Fibroblast of villous mesenchyme (primary cell): ENCODE results near the gene ATP2C2. TPM values are rescaled to one million over a fixed set of nuclear protein-coding genes. Genes with fewer than 3 reads are reported as not detected.

ENCODE experiments used
- DNase-seq: peaks from one replicate; pipeline ENCODE4 v3.0.0-alpha.2; 2010; ENCODE audit warnings: low read depth
- H3K4me3 ChIP-seq: 2 replicates; pipeline ENCODE4 v1.5.1; 2011; ENCODE audit warnings: low read depth, mild to moderate bottlenecking, low read length
- CTCF ChIP-seq: IDR thresholded peaks from 2 replicates; pipeline ENCODE4 v1.5.1; 2012; ENCODE audit warnings: low read depth, mild to moderate bottlenecking, low read length; ENCODE audit not compliant: insufficient read depth
- total RNA-seq: library from RNA; depleted of rRNA; stranded (reverse); fragments of >200 nt; gene quantifications from 2 replicates; pipeline ENCODE4 v1.2.3, GENCODE V29; 2012

Gene ATP2C2
- total RNA-seq, 1 donor, result not detected

GRCh38 chr16:84362471-84362941, 5.8 kb upstream of the ATP2C2 start:
- no peak overlapping the region for H3K4me3 ChIP-seq
- DNase-seq, result no peak
- TF ChIP-seq CTCF, result no peak

- TF ChIP-seq CTCF, result no peak
- no peak overlapping the region for H3K4me3 ChIP-seq
- no peak for DNase-seq
These were observed 2.1 kb upstream of the ATP2C2 start for GRCh38 chr16:84366208-84366607.

- no peak overlapping the region for H3K4me3 ChIP-seq
- DNase-seq, result no peak
- TF ChIP-seq CTCF, result no peak
These were observed 1.0 kb upstream of the ATP2C2 start for GRCh38 chr16:84367297-84367680.

- no peak for DNase-seq
- H3K4me3 ChIP-seq, result no peak overlapping the region
- no peak for TF ChIP-seq CTCF
These were observed 509 bp upstream of the ATP2C2 start for GRCh38 chr16:84367750-84368307.

- no peak for DNase-seq
- no peak overlapping the region for H3K4me3 ChIP-seq
- TF ChIP-seq CTCF, result no peak
These were observed 767 bp downstream of the ATP2C2 start for GRCh38 chr16:84369105-84369504.

- TF ChIP-seq CTCF, result no peak
- no peak for DNase-seq
- H3K4me3 ChIP-seq, result no peak overlapping the region
These were observed 1.7 kb downstream of the ATP2C2 start for GRCh38 chr16:84369938-84370627.
